Esophagus (tissue), 2 donors: ENCODE data around the gene CAPZA3. TPM values are rescaled to one million over a fixed set of nuclear protein-coding genes. Genes with fewer than 3 reads are reported as not detected.

Source experiments
- polyA plus RNA-seq, 2 donors: library from polyadenylated mRNA; stranded (reverse); fragments of 200-250 nt; gene quantifications; one replicate each; pipeline ENCODE4 v1.2.3, GENCODE V29; 2013
- donor health status: healthy with polysubstance abuse.
- donor health status: Bipolar disorder and iron deficiency.

The CAPZA3 gene
- polyA plus RNA-seq, 2 donors = 0.06 to 0.22 TPM

Other genes with a start within 250 kb of the CAPZA3 start
- gene PLCZ1, start 107 bp upstream of the CAPZA3 start, polyA plus RNA-seq = not detected